Heart left ventricle (tissue), 16 donors: ENCODE data around the gene TNPO3. TPM values are rescaled to one million over a fixed set of nuclear protein-coding genes. Genes with fewer than 3 reads are reported as not detected.
"Not testable (repeated sequence)": the region's sequence is repeated elsewhere in the genome, so short reads cannot be mapped to it uniquely, and the experiment has no call there.

Experiments
- ATAC-seq, 4 donors: fragments of 200-7000 bp; cut with Tn5 transposase; one replicate each; pipeline ENCODE4 v1.9.1; 2020 to 2022; ENCODE audit warnings: moderate library complexity in 4 of 4, mild to moderate bottlenecking in 3 of 4, moderate number of reproducible peaks in 1 of 4
- DNase-seq, 5 donors: peaks; one replicate each; pipeline ENCODE4 v3.0.0-alpha.2; 2020
- H3K27ac ChIP-seq, 12 donors: fragments of 200-600 bp; sonication (generic) in 4 of 12; one replicate each; pipeline versions ENCODE4 v1.5.0 to v1.8.0; 2016 to 2022; ENCODE audit warnings: mild to moderate bottlenecking in 2 of 12
- H3K27me3 ChIP-seq, 9 donors: fragments of 200-600 bp; sonication (generic) in 2 of 9; one replicate each; pipeline versions ENCODE4 v1.5.1 to v1.8.0; 2016 to 2022; ENCODE audit warnings: mild to moderate bottlenecking in 3 of 9
- H3K36me3 ChIP-seq, 9 donors: fragments of 200-600 bp; sonication (generic) in 2 of 9; one replicate each; pipeline versions ENCODE4 v1.5.0 to v1.8.0; 2018 to 2022; ENCODE audit warnings: mild to moderate bottlenecking in 2 of 9
- H3K4me1 ChIP-seq, 12 donors: fragments of 200-600 bp; sonication (generic) in 4 of 12; one replicate each; pipeline versions ENCODE4 v1.5.0 to v1.8.0; 2016 to 2022; ENCODE audit warnings: mild to moderate bottlenecking in 3 of 12
- H3K4me3 ChIP-seq, 12 donors: fragments of 200-600 bp; sonication (generic) in 4 of 12; one replicate each; pipeline versions ENCODE4 v1.5.0 to v1.8.0; 2017 to 2022; ENCODE audit warnings: mild to moderate bottlenecking in 9 of 12, moderate library complexity in 4 of 12
- H3K9me3 ChIP-seq, 12 donors: fragments of 200-600 bp; sonication (generic) in 4 of 12; one replicate each; pipeline versions ENCODE4 v1.5.0 to v1.8.0; 2016 to 2022; ENCODE audit warnings: mild to moderate bottlenecking in 1 of 12
- POLR2A ChIP-seq, 2 donors: fragments of 450-650 bp; IDR thresholded peaks; one replicate each; pipeline ENCODE4 v1.6.1; 2017; ENCODE audit warnings: antibody characterized with exemption in 2 of 2, mild to moderate bottlenecking in 2 of 2, moderate library complexity in 2 of 2
- WGBS, 4 donors: extraction: QIAGEN DNeasy Blood & Tissue Kit in 2 of 4; methylation state at CpG; one replicate each; pipeline versions ENCODE4 v1.1.5 to v1.1.7; 2013 to 2018; 5-methylcytosine and 5-hydroxymethylcytosine counted together
- intact Hi-C, 10 donors: fragments of 100-400 bp; cut with DNase I; formaldehyde crosslinking; loops; one replicate each; pipeline versions ENCODE4 v1.11.1 to v1.14.2; 2022
- polyA plus RNA-seq, 2 donors: library from polyadenylated mRNA; stranded (reverse); fragments of 200-250 nt; gene quantifications; one replicate each; pipeline ENCODE4 v1.2.3, GENCODE V29; 2013
- total RNA-seq, 9 donors: library from RNA; depleted of rRNA in 2 of 9; stranded (reverse); fragments of >200 nt in 2 of 9; fragmentation: NEBNext Ultra II Directional in 3 of 9; extraction: Animal tissue kit (Norgen Biotek cat#: 25700) in 3 of 9; gene quantifications; one replicate each; pipeline versions ENCODE4 v1.1.0 to v1.2.4, GENCODE V29; 2016 to 2023
- TF ChIP-seq, protein P1 (sequence below), 12 donors: fragments of 200-600 bp; sonication (generic) in 4 of 12; IDR thresholded peaks; one replicate each; pipeline versions ENCODE4 v1.5.0 to v1.8.0; 2018 to 2022; ENCODE audit warnings: antibody characterized with exemption in 12 of 12, mild to moderate bottlenecking in 5 of 12
- donor health status: ischemic (EF 13 %, LVEDD 7.1; RV severe dilation, severe dysfunction).
- donor health status: healthy with polysubstance abuse.
- donor health status: DM: no; HTN: yes; CAD: no.
- donor health status: DM: no; HTN: no; CAD: no.
- donor health status: ischemic (EF 25% LVEDD 6.9; RV normal size, moderate dysfunction).
- donor health status: ischemic (EF 25% LVEDD 5.7; RV mildly dilated, moderate dysfunction).
- donor health status: healthy.
- donor health status: DM: yes; HTN: yes; CAD: no.
- donor health status: ischemic (EF 35%, LVEDD 5.7; RV mildly dilated, moderate dysfunction).
- donor health status: nonischemic (EF 11% LVEDD 7.7; RV severe dilation, severe dysfunction).
- donor health status: DM: yes; HTN: yes; CAD: no.
- donor health status: PGD.
- donor health status: ischemic (EF 29% LVEDD 5.4; RV normal size, mild dysfunction).
- donor health status: nonischemic (EF 23%, LVEDD 6.1; RV moderate dilation, normal function).

TNPO3 gene
- total and polyA plus RNA-seq, 11 donors = 11.0 to 42.4 (median 31.3) TPM

DNA sequence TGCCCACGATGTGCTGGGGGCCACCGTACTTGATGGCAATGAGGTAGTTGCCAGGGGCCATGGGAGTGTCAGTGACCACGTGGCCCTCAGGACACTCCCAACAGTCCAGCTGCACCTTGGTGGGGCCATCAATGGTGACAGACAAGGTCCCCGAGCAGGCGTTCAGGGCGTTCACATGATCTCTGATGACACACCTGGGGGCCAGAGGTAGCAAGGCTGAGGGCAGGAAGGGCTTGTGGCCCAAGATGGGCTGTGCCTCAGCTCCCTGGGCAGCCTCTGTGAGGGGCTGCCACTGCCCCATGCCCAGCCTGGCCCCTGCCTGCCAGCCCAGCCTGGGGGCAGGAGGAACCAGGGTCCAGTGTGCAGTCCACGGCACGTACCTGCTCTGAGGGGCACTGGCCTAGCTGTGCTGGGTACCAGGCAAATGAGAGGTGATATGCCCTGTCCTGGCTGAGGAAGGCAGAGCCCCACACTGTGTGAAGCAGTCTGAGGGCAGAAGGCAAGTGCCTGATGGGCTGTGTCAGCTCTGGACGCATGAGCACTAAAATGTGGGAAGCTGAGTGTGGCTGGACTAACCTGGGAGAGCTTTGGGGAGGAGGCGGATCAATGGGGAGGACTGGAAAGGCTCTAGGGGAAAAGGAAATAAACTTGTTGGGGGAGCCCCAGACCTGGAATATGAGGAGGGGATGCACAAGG is 140.9 kb downstream of the TNPO3 start:
- no peak for ATAC-seq
- Histone ChIP-seq H3K27me3 (peaks cover 19 to 63% (median 40%) of the 10 kb centered on the region in 9 donors), H3K4me3 (no peak overlapping the region), H3K27ac (no peak overlapping the region), H3K36me3 (no peaks in the 10 kb centered on the region), H3K9me3 (no peaks in the 10 kb centered on the region), H3K4me1 (peaks cover 0 to 30% (median 6%) of the 10 kb centered on the region in 12 donors)
- peak in 1 of 5 donors; percentile 6 for DNase-seq
- no peak for TF ChIP-seq POLR2A (IDR thresholded peaks at IDR 0.05)
- TF ChIP-seq, protein P1, sequence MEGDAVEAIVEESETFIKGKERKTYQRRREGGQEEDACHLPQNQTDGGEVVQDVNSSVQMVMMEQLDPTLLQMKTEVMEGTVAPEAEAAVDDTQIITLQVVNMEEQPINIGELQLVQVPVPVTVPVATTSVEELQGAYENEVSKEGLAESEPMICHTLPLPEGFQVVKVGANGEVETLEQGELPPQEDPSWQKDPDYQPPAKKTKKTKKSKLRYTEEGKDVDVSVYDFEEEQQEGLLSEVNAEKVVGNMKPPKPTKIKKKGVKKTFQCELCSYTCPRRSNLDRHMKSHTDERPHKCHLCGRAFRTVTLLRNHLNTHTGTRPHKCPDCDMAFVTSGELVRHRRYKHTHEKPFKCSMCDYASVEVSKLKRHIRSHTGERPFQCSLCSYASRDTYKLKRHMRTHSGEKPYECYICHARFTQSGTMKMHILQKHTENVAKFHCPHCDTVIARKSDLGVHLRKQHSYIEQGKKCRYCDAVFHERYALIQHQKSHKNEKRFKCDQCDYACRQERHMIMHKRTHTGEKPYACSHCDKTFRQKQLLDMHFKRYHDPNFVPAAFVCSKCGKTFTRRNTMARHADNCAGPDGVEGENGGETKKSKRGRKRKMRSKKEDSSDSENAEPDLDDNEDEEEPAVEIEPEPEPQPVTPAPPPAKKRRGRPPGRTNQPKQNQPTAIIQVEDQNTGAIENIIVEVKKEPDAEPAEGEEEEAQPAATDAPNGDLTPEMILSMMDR (IDR thresholded peaks at IDR 0.05) = no peak
- WGBS, 4 donors = 81 to 93% (median 86%) methylated on average over 4 to 10 of the region's 10 CpGs
- intact Hi-C loops = no loop called here

DNA sequence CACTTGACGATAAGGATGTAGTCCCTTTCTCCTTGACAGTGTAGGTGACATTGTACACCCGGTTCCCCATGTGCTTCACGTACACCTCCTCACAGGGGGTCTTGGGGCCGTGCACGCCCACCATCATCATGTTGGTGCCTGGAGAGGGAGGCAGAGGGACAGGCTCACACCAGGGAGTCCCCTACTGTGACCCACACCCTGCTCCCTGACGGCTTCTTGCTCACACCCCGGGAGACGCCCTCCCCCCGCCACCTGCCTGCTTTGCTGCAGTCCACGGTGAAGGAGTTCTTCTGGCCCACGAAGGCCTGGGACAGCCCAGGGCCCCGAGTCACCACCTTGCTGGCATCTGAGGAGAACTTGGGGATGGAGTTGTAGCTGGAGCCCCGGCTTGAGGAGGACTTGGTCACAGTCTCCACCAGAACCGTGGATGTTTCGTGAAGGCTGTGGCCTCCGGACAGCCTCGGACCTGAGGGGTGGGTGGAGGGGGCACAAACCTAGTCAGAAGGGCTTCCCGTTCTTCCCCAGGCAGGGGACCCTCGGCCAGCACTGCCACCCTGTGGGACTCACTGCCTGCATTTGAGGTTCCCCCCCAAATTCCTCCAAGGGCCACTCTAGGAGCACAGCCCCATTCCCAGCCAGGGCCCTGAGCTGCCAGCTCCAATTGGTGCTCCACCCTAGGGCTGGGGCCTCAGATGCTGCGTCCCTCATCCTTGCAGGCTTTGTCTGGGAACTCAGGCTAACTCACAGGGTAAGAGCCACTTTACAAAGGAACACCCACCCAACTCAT is 142.0 kb downstream of the TNPO3 start:
- Histone ChIP-seq H3K4me1 (peaks cover 0 to 30% (median 6%) of the 10 kb centered on the region in 12 donors), H3K27me3 (peaks cover 19 to 67% (median 45%) of the 10 kb centered on the region in 9 donors)
- H3K36me3 ChIP-seq, intact Hi-C loops, H3K27ac ChIP-seq, H3K4me3 ChIP-seq, H3K9me3 ChIP-seq, ATAC-seq: not testable (repeated sequence)
- WGBS, 4 donors = 78 to 92% (median 92%) methylated on average over 2 to 11 of the region's 20 CpGs
- peak in 1 of 5 donors; percentile 11 for DNase-seq

- TF ChIP-seq, protein P1 (IDR thresholded peaks at IDR 0.05) = no peak
- no peak for TF ChIP-seq POLR2A (IDR thresholded peaks at IDR 0.05)
- H3K4me3 ChIP-seq = no peak overlapping the region
- no peak overlapping the region for H3K27ac ChIP-seq
- H3K4me1 ChIP-seq = peaks cover 0 to 30% (median 6%) of the 10 kb centered on the region in 12 donors
- H3K36me3 ChIP-seq = no peaks in the 10 kb centered on the region
- H3K9me3 ChIP-seq = no peaks in the 10 kb centered on the region
- intact Hi-C loops = no loop called here
- peaks cover 20 to 72% (median 45%) of the 10 kb centered on the region in 9 donors for H3K27me3 ChIP-seq
- no peak for DNase-seq
- 73 to 86% (median 79%) methylated on average over 3 of the region's 3 CpGs for WGBS, 4 donors
- ATAC-seq = no peak
Measured at GRCh38 chr7:128912281-128912680, 142.6 kb downstream of the TNPO3 start.

DNA sequence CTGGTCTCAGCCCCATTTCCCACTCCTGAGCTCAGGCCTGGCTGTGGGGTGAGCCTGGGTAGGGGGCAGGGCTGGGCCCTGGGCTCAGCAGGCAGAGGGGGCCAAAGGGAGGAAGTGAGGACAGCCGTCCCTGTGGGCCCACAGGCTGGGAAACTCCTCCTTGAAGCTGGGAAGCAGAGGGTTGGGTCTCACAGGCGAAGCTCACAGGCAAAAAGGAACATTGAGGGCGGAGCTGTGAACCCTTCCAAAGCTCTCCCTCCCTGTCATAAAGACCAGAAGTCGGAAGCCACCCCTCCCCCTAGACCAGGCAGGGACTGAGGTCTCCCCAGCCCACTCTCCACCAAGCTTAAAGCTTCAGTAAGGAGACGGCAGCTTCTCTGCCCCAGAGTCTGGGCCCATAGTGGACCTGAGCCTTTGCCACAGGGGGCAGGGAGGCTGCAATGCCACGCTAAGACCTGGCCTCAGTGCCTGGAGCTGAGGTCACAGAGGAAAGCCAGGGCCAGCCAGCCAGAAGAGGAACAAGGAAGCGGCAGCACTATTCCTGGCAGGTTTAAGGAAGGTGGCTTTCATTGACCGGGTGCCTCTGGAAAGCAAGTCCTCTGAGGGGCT is 143.4 kb downstream of the TNPO3 start:
- peak in 2 of 5 donors; percentile 53 to 60 for DNase-seq
- peaks cover 23 to 69% (median 50%) of the 10 kb centered on the region in 9 donors for H3K27me3 ChIP-seq

More for the DNA sequence above, 143.4 kb downstream of the TNPO3 start:
- no peak overlapping the region for H3K27ac ChIP-seq
- H3K4me1 ChIP-seq = peaks cover 0 to 30% (median 6%) of the 10 kb centered on the region in 12 donors
- no peaks in the 10 kb centered on the region for H3K36me3 ChIP-seq
- WGBS, 4 donors = 57 to 72% (median 66%) methylated on average over 7 to 8 of the region's 8 CpGs
- intact Hi-C loops = no loop called here
- H3K4me3 ChIP-seq = no peak overlapping the region
- peak in 3 of 4 donors; percentile 3 to 41 (median 38) for ATAC-seq
- TF ChIP-seq, protein P1 (IDR thresholded peaks at IDR 0.05) = no peak
- no peaks in the 10 kb centered on the region for H3K9me3 ChIP-seq
